MM.1S (cell line): Measurements from ENCODE around the gene FBLN1.

Experiments
- DNase-seq: peaks from one replicate; pipeline ENCODE4 v3.0.0-alpha.2; 2015
- H2AFZ ChIP-seq: fragments of 300-600 bp; sonication (generic); 2 replicates; pipeline ENCODE4 v1.6.0; 2016; ENCODE audit warnings: antibody characterized with exemption, low read length
- H3F3A ChIP-seq: fragments of 300-600 bp; sonication (generic); 2 replicates; pipeline ENCODE4 v1.6.1; 2016; ENCODE audit warnings: mild to moderate bottlenecking, antibody characterized with exemption, low read length, moderate library complexity, mixed read lengths; ENCODE audit not compliant: insufficient read depth
- H3K27ac ChIP-seq: fragments of 300-600 bp; sonication (generic); 2 replicates; pipeline ENCODE4 v1.5.1; 2016; ENCODE audit warnings: mild to moderate bottlenecking, low read length
- H3K27me3 ChIP-seq: fragments of 300-600 bp; sonication (generic); replicated peaks from 2 replicates; pipeline ENCODE4 v1.6.0; 2016; ENCODE audit warnings: low read length; ENCODE audit not compliant: insufficient read depth
- H3K36me3 ChIP-seq: fragments of 300-600 bp; sonication (generic); replicated peaks from 2 replicates; pipeline ENCODE4 v1.6.1; 2016; ENCODE audit warnings: mild to moderate bottlenecking, low read length, mixed read lengths; ENCODE audit not compliant: insufficient read depth
- H3K4me1 ChIP-seq: fragments of 300-600 bp; sonication (generic); 2 replicates; pipeline ENCODE4 v1.6.1; 2016; ENCODE audit warnings: low read length, mixed read lengths
- H3K4me2 ChIP-seq: fragments of 300-600 bp; sonication (generic); 2 replicates; pipeline ENCODE4 v1.6.0; 2016; ENCODE audit warnings: low read depth, low read length
- H3K4me3 ChIP-seq: fragments of 300-600 bp; sonication (generic); 2 replicates; pipeline ENCODE4 v1.5.1; 2016; ENCODE audit warnings: low read length, mixed read lengths
- H3K79me2 ChIP-seq: fragments of 300-600 bp; sonication (generic); 2 replicates; pipeline ENCODE4 v1.6.1; 2016; ENCODE audit warnings: mixed run types, low read length, mixed read lengths
- H3K9ac ChIP-seq: fragments of 300-600 bp; sonication (generic); 2 replicates; pipeline ENCODE4 v1.6.1; 2016; ENCODE audit warnings: low read length, mixed read lengths
- H3K9me2 ChIP-seq: fragments of 300-600 bp; sonication (generic); replicated peaks from 2 replicates; pipeline ENCODE4 v1.6.1; 2016; ENCODE audit warnings: mild to moderate bottlenecking, low read length, mixed read lengths; ENCODE audit not compliant: insufficient read depth
- H3K9me3 ChIP-seq: fragments of 300-600 bp; sonication (generic); replicated peaks from 2 replicates; pipeline ENCODE4 v1.6.1; 2016; ENCODE audit warnings: mild to moderate bottlenecking, low read length, mixed read lengths; ENCODE audit not compliant: insufficient read depth
- H4K20me1 ChIP-seq: fragments of 300-600 bp; sonication (generic); 2 replicates; pipeline ENCODE4 v1.6.1; 2016; ENCODE audit warnings: mild to moderate bottlenecking, low read length, moderate library complexity, mixed read lengths; ENCODE audit not compliant: insufficient read depth
- CTCF ChIP-seq: fragments of 300-600 bp; sonication (generic); IDR thresholded peaks from 2 replicates; pipeline ENCODE4 v1.5.1; 2016; ENCODE audit warnings: antibody characterized with exemption, low read length, mixed read lengths
- EZH2 ChIP-seq: fragments of 300-600 bp; sonication (generic); optimal IDR thresholded peaks from 2 replicates; pipeline ENCODE3; 2017; ENCODE audit warnings: low read depth, mild to moderate bottlenecking, antibody characterized with exemption, low read length, mixed read lengths
- EZH2phosphoT487 ChIP-seq: fragments of 300-600 bp; sonication (generic); IDR thresholded peaks from 2 replicates; pipeline ENCODE4 v1.6.1; 2018; ENCODE audit warnings: antibody characterized with exemption, low read length

Gene FBLN1

GRCh38 chr22:45627489-45628233, 125.0 kb downstream of the FBLN1 start:
- Histone ChIP-seq H3K27ac (no peak overlapping the region), H3K4me1 (no peaks in the 10 kb centered on the region), H2AFZ (no peak overlapping the region), H3K9me3 (no peaks in the 10 kb centered on the region), H3K9me2 (no peaks in the 10 kb centered on the region), H3K9ac (no peak overlapping the region), H3K4me3 (no peak overlapping the region), H3K36me3 (no peaks in the 10 kb centered on the region), H3F3A (no peaks in the 10 kb centered on the region), H3K4me2 (no peak overlapping the region), H3K27me3 (peaks cover 80% of the 10 kb centered on the region), H3K79me2 (no peaks in the 10 kb centered on the region), H4K20me1 (no peaks in the 10 kb centered on the region)
- DNase-seq, result no peak
- TF ChIP-seq EZH2 (no peak), CTCF (no peak), EZH2phosphoT487 (no peak)

DNA sequence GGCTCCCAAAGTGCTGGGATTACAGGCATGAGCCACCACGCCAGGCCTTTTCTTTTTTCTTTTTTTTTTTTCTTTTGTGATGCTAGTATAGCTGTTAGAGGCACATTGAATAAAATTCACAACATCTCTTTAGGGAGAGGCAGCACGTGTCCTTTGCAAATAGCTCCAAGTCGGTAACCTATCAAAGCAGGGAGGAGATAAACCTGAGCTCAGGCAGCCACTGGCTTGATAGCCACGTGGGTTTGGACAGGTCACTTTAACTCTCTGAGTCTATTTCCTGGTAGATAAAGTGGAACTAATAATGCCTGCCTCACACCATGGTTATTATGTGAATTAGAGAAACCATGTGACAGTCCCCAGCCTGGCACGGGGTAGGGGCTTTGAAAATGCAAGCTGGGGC, 125.8 kb downstream of the FBLN1 start:
- Histone ChIP-seq H3F3A (no peaks in the 10 kb centered on the region), H2AFZ (no peak overlapping the region), H4K20me1 (no peaks in the 10 kb centered on the region), H3K4me3 (no peak overlapping the region), H3K36me3 (no peaks in the 10 kb centered on the region), H3K27ac (no peak overlapping the region), H3K9me2 (no peaks in the 10 kb centered on the region), H3K27me3 (peaks cover 88% of the 10 kb centered on the region), H3K4me2 (no peak overlapping the region), H3K9me3 (no peaks in the 10 kb centered on the region), H3K4me1 (no peaks in the 10 kb centered on the region), H3K9ac (no peak overlapping the region), H3K79me2 (no peaks in the 10 kb centered on the region)
- TF ChIP-seq EZH2phosphoT487 (no peak), EZH2 (no peak), CTCF (no peak)
- no peak for DNase-seq

DNA sequence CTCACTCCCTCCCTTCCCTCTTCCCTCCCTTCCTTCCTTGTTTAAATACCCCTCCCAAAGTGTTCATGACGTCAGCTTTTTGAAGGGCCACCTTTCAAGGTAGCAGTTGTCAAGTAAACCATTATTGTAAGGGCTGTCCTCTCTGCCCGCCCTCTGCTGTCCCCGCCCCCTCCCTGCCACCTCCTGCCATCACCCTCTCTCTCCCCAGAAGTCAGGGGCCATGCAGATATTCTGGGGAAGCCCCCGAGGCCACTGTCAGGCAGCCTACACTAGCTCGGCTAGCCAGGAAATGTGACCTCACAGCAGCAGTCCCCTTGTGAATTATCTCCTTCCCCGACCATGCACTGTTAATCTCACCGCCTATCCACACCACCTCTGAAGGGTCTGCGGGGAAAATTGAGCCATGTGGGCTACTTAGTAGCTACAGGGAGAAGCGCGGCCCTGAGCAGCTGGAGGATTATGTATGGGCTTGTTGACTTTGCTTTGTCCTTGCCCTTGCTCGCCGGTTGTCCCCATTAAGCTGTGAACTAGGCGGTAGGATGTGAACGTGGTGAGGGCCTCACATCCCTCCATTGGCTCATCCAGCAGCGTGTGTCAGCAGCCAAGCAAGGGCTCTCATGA, 126.9 kb downstream of the FBLN1 start:
- no peak overlapping the region for H3K4me3 ChIP-seq

More for the DNA sequence above, 126.9 kb downstream of the FBLN1 start:
- H3K9me2 ChIP-seq, result no peaks in the 10 kb centered on the region
- DNase-seq, result no peak
- H4K20me1 ChIP-seq, result no peaks in the 10 kb centered on the region
- H3K9ac ChIP-seq, result no peak overlapping the region
- no peaks in the 10 kb centered on the region for H3K9me3 ChIP-seq
- no peak overlapping the region for H3K4me2 ChIP-seq
- no peak overlapping the region for H3K27ac ChIP-seq
- no peak for TF ChIP-seq EZH2phosphoT487
- TF ChIP-seq CTCF, result no peak
- TF ChIP-seq EZH2, result no peak
- H3K36me3 ChIP-seq, result no peaks in the 10 kb centered on the region
- H3F3A ChIP-seq, result no peaks in the 10 kb centered on the region
- peaks cover 88% of the 10 kb centered on the region for H3K27me3 ChIP-seq
- no peak overlapping the region for H2AFZ ChIP-seq
- no peaks in the 10 kb centered on the region for H3K79me2 ChIP-seq
- no peaks in the 10 kb centered on the region for H3K4me1 ChIP-seq
